Hematopoietic multipotent progenitor cell treated with erythropoietin and hydrocortisone succinate and interleukin-3 and kit ligand, for 6 days (in vitro differentiated cells): ENCODE data around the gene NUP58.

Source experiments
- DNase-seq: peaks from one replicate; pipeline ENCODE4 v3.0.0-alpha.2; 2015

The NUP58 gene

GRCh38 chr13:25301347-25302113 lies at the start of gene NUP58:
TSS of gene NUP58 (plus strand) at chr13:25301625. CDS start at chr13:25301774, 149 bp downstream.
- DNase-seq: peak; percentile 97

GRCh38 chr13:25252225-25252624 lies 49.2 kb upstream of the NUP58 start:
- no peak for DNase-seq

- no peak for DNase-seq
These were observed 48.7 kb upstream of the NUP58 start for GRCh38 chr13:25252752-25253151.

- no peak for DNase-seq
These were observed 47.7 kb upstream of the NUP58 start for GRCh38 chr13:25253702-25254101.

- DNase-seq: no peak
These were observed 39.2 kb upstream of the NUP58 start for GRCh38 chr13:25262261-25262660.

- no peak for DNase-seq
These were observed 34.7 kb upstream of the NUP58 start for GRCh38 chr13:25266706-25267105.

- peak; percentile 58 for DNase-seq
These were observed 33.7 kb upstream of the NUP58 start for GRCh38 chr13:25267715-25268114.

- DNase-seq: no peak
These were observed 32.9 kb upstream of the NUP58 start for GRCh38 chr13:25268561-25268960.

- DNase-seq: no peak
These were observed 24.7 kb upstream of the NUP58 start for GRCh38 chr13:25276748-25277147.

GRCh38 chr13:25280396-25280795 lies 21.0 kb upstream of the NUP58 start:
- no peak for DNase-seq

GRCh38 chr13:25281193-25281934 lies 20.1 kb upstream of the NUP58 start:
- peak; percentile 42 for DNase-seq

GRCh38 chr13:25281935-25282332 lies 19.5 kb upstream of the NUP58 start:
- DNase-seq: no peak

GRCh38 chr13:25286308-25286968 lies 15.0 kb upstream of the NUP58 start:
- DNase-seq: peak; percentile 55

- peak; percentile 86 for DNase-seq
These were observed 14.2 kb upstream of the NUP58 start, which contains the start of gene MTMR6 for GRCh38 chr13:25286969-25287961. TSS of gene MTMR6 (minus strand) at chr13:25287488. CDS start at chr13:25287247, 241 bp downstream.

- DNase-seq: no peak
These were observed 12.5 kb upstream of the NUP58 start for GRCh38 chr13:25288966-25289365.

- no peak for DNase-seq
These were observed 9.7 kb upstream of the NUP58 start for GRCh38 chr13:25291691-25292090.

GRCh38 chr13:25292301-25292700 lies 9.1 kb upstream of the NUP58 start:
- DNase-seq: peak; percentile 87

- no peak for DNase-seq
These were observed 6.2 kb upstream of the NUP58 start for GRCh38 chr13:25295228-25295627.

GRCh38 chr13:25295701-25296100 lies 5.7 kb upstream of the NUP58 start:
- no peak for DNase-seq

GRCh38 chr13:25300861-25301346 lies 521 bp upstream of the NUP58 start:
- DNase-seq: no peak

- DNase-seq: no peak
These were observed 696 bp downstream of the NUP58 start for GRCh38 chr13:25302121-25302520.
